ENCODE data around the gene CLCN1.
A peak's percentile ranks its signal among the peaks of the same experiment; 100 is the strongest.

The CLCN1 gene

DNA sequence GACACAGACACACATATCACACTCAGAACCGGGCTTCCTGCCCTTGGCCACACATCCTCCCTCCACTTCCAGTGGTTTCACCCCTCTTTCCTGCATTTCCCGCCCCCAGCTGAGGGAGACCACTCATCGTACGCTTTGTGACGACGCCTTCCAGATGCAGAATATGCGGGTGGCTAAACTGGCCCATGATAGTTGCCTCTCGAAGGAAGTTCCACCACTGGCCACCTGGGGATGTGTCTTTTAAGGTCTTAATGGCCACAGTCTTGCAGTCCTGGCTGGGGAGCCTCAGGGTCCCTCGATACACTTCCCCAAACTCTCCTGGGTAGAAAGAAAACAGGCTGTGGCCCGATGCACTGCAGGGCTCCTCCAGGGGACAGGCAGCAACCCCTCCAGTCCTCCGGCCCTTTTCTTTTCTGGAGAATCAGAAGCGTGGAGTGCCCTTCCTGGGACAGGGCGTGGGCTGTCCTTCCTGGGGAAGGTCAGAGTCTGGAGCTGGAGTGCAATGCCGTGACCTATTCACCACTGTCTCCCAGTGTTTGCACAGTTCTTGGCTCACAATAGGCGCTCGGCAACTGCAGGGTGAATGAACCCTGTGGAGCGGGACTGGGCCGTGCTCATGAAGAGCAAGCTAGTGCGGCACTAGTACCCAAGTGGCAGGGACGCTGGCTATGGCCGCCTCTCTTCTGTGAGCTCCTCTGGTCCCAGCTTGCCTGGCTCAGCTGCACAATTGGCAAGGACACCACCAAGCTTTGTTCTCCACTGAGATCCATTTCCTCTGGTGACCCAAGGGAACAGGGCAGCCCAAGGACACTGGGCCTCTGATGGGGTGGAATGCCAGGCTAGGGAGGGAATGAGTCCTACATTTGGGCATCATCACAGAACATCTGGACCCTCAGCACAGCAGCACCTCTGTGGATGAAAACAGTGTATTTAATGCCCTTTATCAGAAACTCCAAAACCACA, 79.6 kb downstream of the CLCN1 start:
- H3K9me3 Mint-ChIP-seq = no peaks in the 10 kb centered on the region
- peak overlapping the region; percentile 23 for H3K27ac Mint-ChIP-seq
- H3K4me3 Mint-ChIP-seq = no peak overlapping the region
- peaks cover 10% of the 10 kb centered on the region for H3K4me1 Mint-ChIP-seq (ENCODE audit: low read depth)
- peaks cover 48% of the 10 kb centered on the region for H3K36me3 Mint-ChIP-seq (ENCODE audit: low read depth)
- H3K27me3 Mint-ChIP-seq = no peaks in the 10 kb centered on the region
- peak; percentile 24 for DNase-seq

DNA sequence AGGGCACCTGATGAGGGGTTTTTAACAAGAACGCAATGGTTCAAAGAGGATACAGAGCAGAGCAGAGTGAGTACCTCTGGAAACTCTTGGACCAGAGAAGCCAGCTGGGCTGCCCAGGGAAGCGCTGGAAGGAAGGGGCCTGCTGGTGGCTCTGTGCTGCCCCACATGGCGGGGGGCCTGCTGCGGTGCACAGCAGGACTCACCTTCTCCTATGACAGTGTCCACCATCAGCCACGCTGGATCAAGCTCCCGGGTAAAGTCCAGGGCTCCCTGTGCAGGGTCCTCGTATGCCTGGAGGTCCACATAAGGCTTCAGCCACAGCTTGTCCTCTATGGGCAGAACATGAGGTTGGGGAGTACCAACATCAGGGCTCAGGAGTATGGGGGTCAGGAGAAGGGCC, 80.3 kb downstream of the CLCN1 start:
- H3K27me3 Mint-ChIP-seq = no peaks in the 10 kb centered on the region
- peaks cover 10% of the 10 kb centered on the region for H3K4me1 Mint-ChIP-seq (ENCODE audit: low read depth)
- H3K4me3 Mint-ChIP-seq = no peak overlapping the region
- H3K9me3 Mint-ChIP-seq = no peaks in the 10 kb centered on the region
- peaks cover 42% of the 10 kb centered on the region for H3K36me3 Mint-ChIP-seq (ENCODE audit: low read depth)
- no peak overlapping the region for H3K27ac Mint-ChIP-seq
- peak; percentile 24 for DNase-seq

DNA sequence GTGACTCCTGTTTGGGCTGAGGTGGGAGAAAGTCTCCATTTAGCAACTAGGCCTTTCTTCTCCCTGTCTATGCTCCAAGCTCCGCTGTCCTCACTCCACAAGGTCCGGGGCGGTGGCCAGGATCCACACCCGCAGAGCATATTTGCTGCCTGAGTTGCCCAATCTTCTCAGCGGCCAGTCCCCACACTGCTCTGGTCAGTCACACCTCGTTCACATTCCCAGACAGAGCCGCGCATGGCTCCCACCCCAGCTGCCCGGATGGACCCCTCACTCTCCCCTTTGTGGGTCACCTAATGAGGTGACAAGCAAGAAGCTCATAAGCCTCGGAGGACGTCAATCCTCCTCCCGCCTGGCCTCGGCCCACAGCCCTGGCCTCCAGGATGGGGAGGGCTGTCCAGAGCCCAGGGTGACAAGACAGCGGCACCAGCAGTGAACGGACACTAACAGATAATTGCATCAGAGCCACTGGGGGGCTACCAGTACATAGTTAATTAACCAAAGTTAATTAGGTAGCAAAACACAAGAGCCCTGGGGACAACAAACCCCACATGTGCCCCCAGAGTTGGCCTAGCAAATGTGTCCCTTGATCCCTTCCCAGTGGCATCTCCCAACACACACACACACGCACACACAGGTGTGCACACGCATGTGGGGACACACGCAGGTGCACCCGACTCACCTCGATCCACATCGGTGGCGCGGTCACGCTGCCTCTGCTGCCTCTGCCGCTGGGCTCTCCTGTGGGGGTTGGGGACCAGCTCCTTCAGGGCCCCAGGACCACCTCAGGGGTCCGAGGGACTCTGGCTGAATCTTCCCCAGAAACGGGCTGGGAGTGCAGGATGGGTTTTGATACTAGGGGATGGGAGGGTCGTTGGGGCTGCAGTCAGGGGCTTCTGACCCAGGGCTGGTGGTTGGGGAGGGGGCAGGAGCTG, 81.0 kb downstream of the CLCN1 start:
- no peaks in the 10 kb centered on the region for H3K27me3 Mint-ChIP-seq
- H3K36me3 Mint-ChIP-seq (ENCODE audit: low read depth) = peaks cover 35% of the 10 kb centered on the region
- no peaks in the 10 kb centered on the region for H3K9me3 Mint-ChIP-seq
- no peak for DNase-seq
- H3K27ac Mint-ChIP-seq = peak overlapping the region; percentile 44
- no peak overlapping the region for H3K4me3 Mint-ChIP-seq
- H3K4me1 Mint-ChIP-seq (ENCODE audit: low read depth) = peaks cover 10% of the 10 kb centered on the region

DNA sequence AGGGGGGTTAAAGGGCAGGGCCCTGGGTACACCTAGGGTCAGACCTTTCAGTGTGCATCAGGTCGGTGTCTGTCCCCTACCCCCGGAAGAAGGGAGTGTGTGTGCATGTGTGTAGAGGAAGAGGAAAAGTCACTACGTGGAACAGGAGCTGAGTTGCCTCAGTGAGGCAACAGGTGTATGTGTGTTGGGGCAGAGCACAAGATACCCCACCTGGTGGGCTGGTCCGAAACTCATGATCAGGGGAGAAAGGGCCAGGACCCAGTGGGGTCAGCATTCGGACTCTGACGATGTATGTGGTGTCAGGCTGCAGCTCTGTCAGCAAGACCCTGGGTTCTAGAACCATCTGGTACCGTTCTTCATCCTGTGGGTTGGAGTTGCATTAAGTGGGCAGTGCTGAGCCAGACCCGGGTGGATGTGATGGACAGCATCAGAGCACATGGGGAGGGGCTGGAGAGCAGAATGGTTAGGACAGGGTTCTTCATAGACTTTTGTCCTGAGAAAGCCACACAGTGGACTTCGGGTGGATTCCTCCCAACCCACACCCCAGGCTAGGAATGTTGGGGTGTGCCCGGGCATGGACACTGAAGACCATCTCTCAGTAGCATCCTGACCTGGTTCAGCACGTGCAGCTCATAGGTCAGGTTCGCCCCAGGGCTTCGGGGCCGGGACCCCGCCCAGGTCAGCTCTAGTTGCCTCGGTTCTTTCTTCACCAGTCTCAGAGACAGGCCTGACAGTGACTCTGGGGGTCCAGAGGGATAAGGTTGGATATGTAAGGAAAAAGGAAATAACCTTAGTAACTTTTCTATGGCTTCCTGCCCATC, 82.0 kb downstream of the CLCN1 start:
- H3K4me3 Mint-ChIP-seq = no peak overlapping the region
- H3K36me3 Mint-ChIP-seq (ENCODE audit: low read depth) = peaks cover 26% of the 10 kb centered on the region
- H3K9me3 Mint-ChIP-seq = no peaks in the 10 kb centered on the region

DNA sequence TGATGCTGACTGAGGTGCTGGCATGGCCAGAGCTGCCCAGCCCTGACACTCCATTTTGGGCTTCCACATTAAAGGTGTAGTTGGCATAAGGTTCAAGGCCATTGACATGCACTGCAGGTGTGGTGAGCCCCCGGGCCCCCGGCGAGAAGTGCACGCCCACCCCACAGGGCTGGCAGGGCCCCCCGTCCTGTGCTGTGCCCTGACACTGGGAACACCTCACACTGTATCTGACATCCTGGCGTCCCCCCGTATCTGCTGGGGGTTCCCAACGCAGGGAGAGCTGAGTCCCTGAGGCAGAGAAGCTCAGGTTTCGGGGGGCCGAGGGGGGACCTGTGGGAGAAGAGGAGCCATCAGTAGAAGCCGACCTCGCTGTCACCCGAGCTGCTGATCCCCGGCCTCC, 82.7 kb downstream of the CLCN1 start:
- no peak for DNase-seq
- no peaks in the 10 kb centered on the region for H3K9me3 Mint-ChIP-seq
- no peak overlapping the region for H3K27ac Mint-ChIP-seq
- H3K4me1 Mint-ChIP-seq (ENCODE audit: low read depth) = peaks cover 15% of the 10 kb centered on the region
- no peak overlapping the region for H3K4me3 Mint-ChIP-seq
- H3K27me3 Mint-ChIP-seq = no peaks in the 10 kb centered on the region
- peaks cover 20% of the 10 kb centered on the region for H3K36me3 Mint-ChIP-seq (ENCODE audit: low read depth)

More for the DNA sequence above, 82.0 kb downstream of the CLCN1 start:
- Mint-ChIP-seq H3K27me3 (no peaks in the 10 kb centered on the region), H3K27ac (peak overlapping the region; percentile 44), H3K4me1 (ENCODE audit: low read depth) (peaks cover 13% of the 10 kb centered on the region)
- no peak for DNase-seq

DNA sequence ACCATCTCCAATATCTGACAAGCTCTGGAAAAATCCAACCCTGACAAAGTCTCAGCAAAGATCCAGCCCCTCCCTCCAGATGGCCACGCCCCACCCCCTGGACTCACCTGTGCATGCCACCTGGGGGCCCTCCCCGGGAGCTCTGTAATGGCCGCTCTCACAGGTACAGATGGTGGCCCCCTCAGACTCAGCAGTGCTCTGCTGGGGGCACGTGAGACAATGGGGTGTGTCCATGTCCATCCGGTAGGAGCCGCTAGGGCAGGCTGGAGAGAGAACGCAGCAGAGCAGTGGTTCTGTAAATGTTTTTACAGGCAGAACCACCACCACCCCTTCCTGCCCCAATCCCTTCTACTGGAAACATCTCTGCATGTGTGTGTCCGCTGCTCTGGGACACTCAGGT, 83.2 kb downstream of the CLCN1 start:
- H3K4me1 Mint-ChIP-seq (ENCODE audit: low read depth) = peaks cover 16% of the 10 kb centered on the region
- peaks cover 15% of the 10 kb centered on the region for H3K36me3 Mint-ChIP-seq (ENCODE audit: low read depth)
- H3K27ac Mint-ChIP-seq = peak overlapping the region; percentile 44
- H3K9me3 Mint-ChIP-seq = no peaks in the 10 kb centered on the region
- H3K4me3 Mint-ChIP-seq = no peak overlapping the region
- peak; percentile 23 for DNase-seq
- no peaks in the 10 kb centered on the region for H3K27me3 Mint-ChIP-seq

DNA sequence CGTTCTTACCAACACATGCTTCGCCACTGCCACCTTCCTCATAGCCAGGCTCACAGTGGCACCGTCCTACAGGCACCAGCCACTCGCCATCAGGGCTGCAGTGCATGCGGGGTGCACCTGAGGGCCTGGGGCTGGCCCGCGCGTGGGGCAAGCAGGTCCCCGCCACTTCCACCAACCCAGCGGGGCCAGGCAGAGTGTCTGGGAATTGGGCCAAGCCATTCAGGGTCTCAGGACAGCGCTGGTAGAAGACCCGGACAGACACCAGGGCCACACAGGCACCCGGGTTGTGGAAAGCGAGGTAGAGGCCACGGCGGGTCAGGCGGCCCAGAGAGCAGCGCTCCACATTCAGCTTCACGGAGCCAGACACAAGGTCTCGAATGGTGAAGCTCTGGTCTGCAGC, 83.7 kb downstream of the CLCN1 start:
- peaks cover 15% of the 10 kb centered on the region for H3K36me3 Mint-ChIP-seq (ENCODE audit: low read depth)
- H3K27ac Mint-ChIP-seq = no peak overlapping the region
- H3K9me3 Mint-ChIP-seq = no peaks in the 10 kb centered on the region
- no peak overlapping the region for H3K4me3 Mint-ChIP-seq
- no peaks in the 10 kb centered on the region for H3K27me3 Mint-ChIP-seq
- H3K4me1 Mint-ChIP-seq (ENCODE audit: low read depth) = peaks cover 16% of the 10 kb centered on the region
- DNase-seq = no peak

DNA sequence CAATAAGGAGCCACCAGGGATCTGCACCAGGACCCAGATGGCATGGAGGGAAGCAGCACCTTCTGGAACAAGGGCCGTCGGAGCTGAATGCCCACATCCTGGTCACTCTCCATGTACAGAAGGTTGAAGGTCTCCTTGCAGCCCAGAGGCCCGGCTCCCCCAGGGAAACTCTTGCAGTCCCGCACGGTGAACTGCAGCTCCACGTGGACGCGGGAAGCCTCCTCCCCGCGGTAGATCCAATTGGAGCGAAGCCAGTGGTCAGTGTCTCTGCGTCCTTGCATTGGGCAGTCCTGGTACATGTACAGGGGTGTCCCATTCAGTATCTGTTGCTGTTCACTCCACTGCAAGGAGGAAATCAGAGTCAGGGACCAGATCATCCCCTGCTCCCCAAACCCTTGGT, 85.4 kb downstream of the CLCN1 start:
- Mint-ChIP-seq H3K4me1 (ENCODE audit: low read depth) (peaks cover 19% of the 10 kb centered on the region), H3K27ac (no peak overlapping the region), H3K27me3 (no peaks in the 10 kb centered on the region), H3K36me3 (ENCODE audit: low read depth) (peaks cover 14% of the 10 kb centered on the region), H3K4me3 (no peak overlapping the region), H3K9me3 (no peaks in the 10 kb centered on the region)
- DNase-seq = no peak
